ENCODE data around the gene MPP7.

Gene MPP7

GRCh38 chr10:28266449-28267224 lies 36.2 kb downstream of the MPP7 start:
- no peak for DNase-seq (ENCODE audit: low spot score)

GRCh38 chr10:28263136-28263857 lies 39.6 kb downstream of the MPP7 start:
- no peak for DNase-seq (ENCODE audit: low spot score)

GRCh38 chr10:28256776-28257175 lies 46.1 kb downstream of the MPP7 start:
- no peak for DNase-seq (ENCODE audit: low spot score)

GRCh38 chr10:28254290-28254985 lies 48.4 kb downstream of the MPP7 start:
- DNase-seq (ENCODE audit: low spot score) = no peak

- DNase-seq (ENCODE audit: low spot score) = no peak
These were observed 49.6 kb downstream of the MPP7 start for GRCh38 chr10:28253169-28253785.
